Hepatocyte (in vitro differentiated cells): ENCODE data around the gene DDIAS.
"Not testable (repeated sequence)": the region's sequence is repeated elsewhere in the genome, so short reads cannot be mapped to it uniquely, and the experiment has no call there.

ENCODE experiments used
- CTCF ChIP-seq: fragments of 200-600 bp; sonication (generic); IDR thresholded peaks from 2 replicates; pipeline ENCODE4 v1.5.1; 2016; ENCODE audit warnings: antibody characterized with exemption, mild to moderate bottlenecking; ENCODE audit not compliant: poor library complexity
- EZH2phosphoT487 ChIP-seq: fragments of 200-600 bp; sonication (generic); IDR thresholded peaks from one replicate; pipeline ENCODE4 v1.6.1; 2018; ENCODE audit warnings: antibody characterized with exemption, mild to moderate bottlenecking, low read depth, moderate library complexity; ENCODE audit not compliant: unreplicated experiment, severe bottlenecking

- not testable (repeated sequence) for TF ChIP-seq CTCF, EZH2phosphoT487
Observed at GRCh38 chr11:82971519-82971946, 70.0 kb downstream of the DDIAS start.
